Stimulated activated CD4-positive, alpha-beta T cell treated with anti-CD3 and anti-CD28 coated beads, Interleukin-4, amount 100 ng/mL, for 1 hour (primary cell): Measurements from ENCODE around the gene CRYBG1.
"Not testable (repeated sequence)": the region's sequence is repeated elsewhere in the genome, so short reads cannot be mapped to it uniquely, and the experiment has no call there.

Source experiments
- DNase-seq: peaks from one replicate; pipeline ENCODE4 v3.0.0-alpha.2; 2020

Gene CRYBG1

DNA sequence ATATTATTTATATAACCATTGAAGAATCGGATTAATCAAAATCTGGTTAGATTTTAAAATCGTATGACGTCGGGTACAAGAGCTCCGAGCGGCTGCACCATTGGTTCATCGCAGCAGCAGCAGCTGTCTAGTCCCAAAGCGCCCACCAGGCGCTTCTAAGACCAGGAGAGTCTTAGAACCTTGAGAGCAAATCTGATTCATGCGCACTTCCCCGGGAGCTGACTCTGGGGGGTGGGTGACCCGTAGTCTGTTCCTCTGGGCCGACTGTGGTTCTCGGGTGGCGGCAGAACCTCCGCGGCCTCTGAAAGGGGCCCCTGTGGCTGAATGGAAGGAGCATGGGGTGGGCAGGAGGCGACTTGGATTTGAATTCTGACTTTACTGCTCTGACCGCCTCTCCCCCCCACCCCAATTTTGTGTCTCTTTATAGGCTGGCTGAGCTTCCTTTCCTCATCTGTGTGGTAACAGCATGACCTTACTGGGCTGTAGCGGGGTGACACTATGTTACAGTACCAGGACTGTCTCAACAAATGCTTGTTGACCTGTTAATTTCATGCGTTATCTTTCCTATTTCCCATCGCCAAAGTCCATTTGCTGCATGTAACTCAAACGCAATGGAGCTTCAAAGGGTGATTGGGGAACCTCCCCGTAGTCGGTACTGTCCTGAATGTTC, 149.0 kb downstream of the CRYBG1 start:
- DNase-seq: no peak

DNA sequence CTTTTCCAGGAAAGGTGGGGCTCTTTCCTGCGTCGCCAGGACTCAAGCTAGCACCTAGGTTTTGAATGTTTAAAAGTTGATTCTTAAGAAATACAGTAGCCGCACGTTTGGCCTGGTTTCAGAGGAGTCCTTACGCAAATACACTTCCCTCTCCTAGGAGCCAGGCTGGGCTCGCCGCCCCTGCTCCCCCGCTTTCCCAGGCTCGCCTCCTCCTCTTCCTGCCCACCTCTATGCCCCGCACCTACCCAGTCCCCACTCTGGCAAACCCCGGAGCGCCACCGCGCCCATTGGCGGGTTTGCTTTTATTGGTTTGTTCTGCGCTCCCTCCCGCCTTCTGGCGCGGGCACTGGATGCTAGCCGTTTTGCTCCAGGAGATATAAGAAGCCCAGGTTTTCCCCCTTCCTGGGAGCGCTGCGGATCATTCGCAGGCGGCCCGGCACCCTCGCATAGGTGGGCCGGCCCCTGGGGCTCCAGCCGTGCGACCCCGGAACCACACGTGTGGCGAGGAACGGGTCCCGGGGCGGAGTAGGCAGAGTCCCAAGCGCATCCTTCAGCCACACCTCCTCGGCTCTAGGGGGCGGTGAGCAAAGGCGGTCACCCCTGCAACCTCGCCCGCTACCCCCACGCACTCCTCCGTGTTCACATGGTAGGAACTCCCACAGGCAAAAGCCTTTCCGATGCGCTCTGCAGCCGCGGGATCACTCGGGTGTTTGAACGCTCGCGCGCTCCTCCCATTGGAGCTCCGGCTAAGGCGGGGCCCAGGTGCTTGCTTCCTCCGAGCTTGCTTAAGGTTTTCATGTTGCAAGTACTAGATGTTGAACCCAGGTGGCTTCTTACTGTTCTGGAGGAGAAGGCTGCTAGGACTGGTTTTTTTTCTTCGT, 149.8 kb downstream of the CRYBG1 start:
- peak; percentile 70 for DNase-seq

DNA sequence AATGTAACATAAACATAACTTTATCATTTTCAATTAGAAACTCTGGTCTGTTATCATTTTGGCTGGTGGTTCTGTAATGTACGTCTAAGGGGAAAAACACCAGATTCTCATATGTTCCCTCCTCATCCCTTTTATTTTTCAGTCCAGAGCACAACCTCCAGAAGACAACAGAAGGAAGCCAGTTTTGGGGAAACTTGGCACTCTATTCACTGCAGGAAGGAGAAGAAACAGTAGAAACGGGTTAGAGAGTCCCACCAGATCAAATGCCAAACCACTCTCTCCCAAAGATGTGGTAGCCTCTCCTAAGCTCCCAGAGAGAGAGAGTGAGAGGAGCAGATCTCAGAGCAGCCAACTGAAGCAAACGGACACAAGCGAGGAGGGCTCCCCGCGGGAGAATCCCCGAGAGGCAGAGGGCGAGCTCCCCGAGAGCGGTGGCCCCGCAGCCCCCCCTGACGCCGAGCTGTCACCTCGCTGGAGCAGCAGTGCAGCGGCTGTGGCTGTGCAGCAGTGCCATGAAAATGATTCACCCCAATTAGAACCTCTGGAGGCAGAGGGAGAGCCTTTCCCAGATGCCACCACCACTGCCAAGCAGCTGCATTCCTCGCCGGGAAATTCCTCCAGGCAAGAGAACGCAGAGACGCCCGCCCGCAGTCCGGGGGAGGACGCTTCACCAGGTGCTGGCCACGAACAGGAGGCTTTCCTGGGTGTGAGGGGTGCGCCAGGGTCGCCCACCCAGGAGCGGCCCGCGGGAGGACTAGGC, 151.0 kb downstream of the CRYBG1 start:
- DNase-seq: peak; percentile 54

DNA sequence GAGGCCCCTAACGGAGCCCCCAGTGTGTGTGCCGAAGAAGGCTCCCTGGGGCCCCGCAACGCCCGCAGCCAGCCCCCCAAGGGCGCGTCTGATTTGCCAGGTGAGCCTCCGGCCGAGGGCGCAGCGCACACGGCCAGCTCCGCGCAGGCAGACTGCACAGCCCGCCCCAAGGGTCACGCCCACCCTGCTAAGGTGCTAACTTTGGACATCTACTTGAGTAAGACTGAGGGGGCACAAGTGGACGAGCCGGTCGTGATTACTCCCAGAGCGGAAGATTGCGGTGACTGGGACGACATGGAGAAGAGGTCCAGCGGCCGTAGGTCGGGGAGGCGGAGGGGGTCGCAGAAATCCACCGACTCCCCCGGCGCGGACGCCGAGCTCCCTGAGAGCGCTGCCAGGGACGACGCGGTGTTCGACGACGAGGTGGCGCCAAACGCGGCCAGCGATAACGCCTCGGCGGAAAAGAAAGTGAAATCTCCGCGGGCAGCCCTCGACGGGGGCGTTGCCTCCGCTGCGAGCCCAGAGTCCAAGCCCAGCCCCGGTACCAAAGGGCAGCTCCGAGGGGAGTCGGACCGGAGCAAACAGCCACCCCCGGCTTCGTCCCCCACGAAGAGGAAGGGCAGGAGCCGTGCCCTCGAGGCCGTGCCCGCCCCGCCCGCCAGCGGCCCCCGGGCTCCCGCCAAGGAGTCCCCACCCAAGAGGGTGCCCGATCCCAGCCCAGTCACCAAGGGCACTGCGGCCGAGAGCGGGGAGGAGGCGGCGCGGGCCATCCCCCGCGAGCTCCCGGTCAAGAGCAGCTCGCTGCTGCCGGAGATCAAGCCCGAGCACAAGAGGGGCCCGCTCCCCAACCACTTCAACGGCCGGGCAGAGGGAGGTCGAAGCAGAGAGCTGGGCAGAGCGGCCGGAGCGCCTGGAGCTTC, 151.8 kb downstream of the CRYBG1 start:
- peak; percentile 73 for DNase-seq

DNA sequence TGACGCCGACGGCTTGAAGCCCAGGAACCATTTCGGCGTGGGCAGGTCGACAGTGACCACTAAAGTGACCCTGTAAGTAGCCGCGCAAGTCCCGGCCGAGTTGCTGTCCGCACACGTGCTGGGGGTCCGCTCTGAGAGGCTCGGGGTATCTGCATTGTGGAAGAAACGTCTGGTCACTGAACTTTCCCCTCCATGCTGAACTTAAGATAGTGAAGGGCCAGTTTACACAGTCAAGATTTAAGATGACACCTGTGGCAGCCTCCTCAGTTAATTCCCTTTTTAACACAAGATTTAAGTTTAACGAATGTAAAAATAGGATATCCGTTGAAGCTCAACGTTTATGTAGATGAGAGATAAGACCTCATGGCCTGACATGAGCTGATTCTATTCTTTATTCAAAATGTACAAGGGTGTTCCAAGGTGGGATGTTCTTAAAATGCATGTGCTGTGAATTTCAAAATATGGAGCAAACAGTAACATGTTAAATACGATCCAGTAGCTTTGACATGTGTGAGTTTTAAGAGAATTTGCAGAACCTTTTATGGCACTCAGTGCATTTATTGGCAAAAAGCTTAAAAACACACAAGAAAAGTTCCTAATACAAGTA, 152.6 kb downstream of the CRYBG1 start:
- no peak for DNase-seq

DNA sequence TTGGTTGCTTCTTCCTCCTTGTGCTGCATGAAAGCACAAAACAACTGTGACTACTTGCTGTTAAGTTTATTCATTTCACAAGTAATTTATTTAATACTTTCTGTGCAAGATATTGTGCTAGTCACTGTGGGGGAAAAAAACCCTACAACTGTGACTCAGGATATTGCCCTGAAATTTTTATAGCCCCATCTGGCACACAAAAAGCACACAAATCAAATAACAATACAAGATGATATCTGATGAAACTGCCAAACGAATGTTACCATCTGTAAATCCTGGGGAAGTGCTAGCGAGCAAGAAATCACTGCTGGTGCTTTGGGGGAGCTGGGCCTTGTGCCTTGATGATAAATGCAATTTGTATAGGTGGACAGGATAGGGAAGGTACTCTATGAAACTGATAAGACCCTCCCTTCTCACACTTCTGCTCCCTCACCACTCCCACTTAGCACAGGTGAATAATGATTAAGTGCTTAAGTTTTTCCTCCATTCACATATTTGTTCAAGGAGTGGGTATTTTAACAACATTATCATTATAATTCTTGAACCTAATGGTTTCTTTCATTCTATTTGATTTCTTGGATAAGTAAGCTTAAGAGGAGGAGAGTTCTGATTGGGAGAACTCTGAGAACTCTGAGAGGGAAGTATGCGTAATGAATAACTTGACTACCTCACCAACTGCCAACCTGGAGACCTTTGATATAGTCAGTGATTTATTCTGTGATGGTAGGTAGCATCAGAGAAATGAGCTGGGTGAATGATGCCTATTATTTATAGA, 153.5 kb downstream of the CRYBG1 start:
- no peak for DNase-seq

DNA sequence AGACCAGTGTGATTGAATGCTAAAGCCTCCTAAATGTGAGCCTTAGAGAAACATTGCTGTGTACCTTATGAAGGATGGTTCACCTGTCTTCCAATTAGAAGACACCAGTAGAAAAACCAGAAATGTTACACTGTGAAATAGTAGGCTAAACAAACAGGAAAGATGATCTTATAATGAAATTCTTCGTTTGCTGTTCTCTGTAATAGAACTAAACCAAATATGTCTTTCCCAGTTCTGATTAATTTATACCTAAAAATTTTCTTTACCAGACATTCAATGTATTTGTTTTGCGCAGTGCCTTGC, 154.0 kb downstream of the CRYBG1 start:
- no peak for DNase-seq

DNA sequence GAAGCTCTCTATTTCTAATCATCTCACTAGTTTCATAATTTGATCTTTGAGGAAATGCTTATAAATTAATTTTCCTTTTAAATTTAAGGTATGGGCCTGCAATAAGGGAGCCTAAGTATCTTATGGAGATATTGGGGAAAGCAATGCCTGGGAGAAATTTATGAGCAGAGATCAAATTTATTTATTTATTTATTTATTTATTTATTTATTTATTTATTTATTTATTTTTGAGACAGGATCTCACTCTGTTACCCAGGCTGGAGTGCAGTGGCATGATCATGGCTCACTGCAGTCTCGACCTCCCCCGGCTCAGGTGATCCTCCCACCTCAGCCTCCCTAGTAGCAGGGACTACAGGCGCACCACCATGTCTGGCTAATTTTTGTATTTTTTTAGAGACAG, 155.1 kb downstream of the CRYBG1 start:
- DNase-seq: not testable (repeated sequence)

DNA sequence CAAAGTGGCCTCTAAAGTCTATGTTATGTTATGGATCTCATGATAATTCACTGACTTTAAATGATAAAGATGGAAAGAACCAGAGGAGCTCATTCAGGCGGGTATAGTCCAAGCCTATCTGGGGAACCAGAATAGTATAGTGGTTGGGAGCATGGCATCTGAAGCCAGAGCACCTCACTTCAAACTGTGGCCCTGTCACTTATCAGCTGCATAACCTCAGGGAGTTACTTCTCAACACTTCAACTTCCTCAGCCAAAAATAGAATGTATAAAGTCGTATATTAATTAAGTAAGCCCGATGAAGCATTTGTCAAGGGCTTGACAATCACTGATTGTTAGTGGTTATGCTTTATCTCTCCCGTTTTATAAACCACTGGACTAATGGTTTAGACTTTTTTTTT, 156.1 kb downstream of the CRYBG1 start:
- DNase-seq: no peak

DNA sequence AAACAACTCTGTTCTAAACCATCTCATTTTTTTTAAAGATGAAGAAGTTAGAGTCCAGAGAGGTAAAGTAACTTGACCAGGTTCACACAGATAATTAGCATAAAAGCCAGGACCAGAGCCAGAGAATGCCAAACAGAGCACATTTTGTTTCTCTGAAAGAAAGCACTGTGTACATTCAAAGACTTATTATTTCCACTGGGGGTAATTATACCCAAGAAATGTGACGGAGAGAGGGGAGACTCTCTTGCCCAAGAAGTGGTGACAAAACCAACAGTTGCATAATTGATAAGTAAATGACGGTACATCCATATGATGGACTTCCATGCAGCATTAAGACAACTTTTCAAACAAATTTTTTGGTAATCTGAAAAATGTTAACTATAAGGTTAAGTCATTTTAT, 157.2 kb downstream of the CRYBG1 start:
- DNase-seq: no peak

DNA sequence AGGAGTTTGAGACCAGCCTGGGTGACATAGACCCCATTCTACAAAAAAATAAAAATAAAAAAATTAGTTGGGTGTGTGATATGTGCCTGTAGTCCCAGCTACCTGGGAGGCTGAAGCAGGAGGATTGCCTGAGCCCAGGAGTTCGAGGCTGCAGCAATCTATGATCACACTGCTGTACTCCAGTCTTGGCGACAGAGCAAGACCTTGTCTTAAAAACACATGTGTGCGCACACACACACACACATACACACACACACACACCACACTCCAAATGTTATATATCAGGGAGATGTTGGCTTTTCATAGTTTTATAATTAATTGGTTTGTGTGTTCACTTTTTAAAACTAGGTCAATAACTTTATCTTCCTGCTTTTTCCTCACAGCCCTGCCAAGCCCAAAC, 158.2 kb downstream of the CRYBG1 start:
- no peak for DNase-seq

DNA sequence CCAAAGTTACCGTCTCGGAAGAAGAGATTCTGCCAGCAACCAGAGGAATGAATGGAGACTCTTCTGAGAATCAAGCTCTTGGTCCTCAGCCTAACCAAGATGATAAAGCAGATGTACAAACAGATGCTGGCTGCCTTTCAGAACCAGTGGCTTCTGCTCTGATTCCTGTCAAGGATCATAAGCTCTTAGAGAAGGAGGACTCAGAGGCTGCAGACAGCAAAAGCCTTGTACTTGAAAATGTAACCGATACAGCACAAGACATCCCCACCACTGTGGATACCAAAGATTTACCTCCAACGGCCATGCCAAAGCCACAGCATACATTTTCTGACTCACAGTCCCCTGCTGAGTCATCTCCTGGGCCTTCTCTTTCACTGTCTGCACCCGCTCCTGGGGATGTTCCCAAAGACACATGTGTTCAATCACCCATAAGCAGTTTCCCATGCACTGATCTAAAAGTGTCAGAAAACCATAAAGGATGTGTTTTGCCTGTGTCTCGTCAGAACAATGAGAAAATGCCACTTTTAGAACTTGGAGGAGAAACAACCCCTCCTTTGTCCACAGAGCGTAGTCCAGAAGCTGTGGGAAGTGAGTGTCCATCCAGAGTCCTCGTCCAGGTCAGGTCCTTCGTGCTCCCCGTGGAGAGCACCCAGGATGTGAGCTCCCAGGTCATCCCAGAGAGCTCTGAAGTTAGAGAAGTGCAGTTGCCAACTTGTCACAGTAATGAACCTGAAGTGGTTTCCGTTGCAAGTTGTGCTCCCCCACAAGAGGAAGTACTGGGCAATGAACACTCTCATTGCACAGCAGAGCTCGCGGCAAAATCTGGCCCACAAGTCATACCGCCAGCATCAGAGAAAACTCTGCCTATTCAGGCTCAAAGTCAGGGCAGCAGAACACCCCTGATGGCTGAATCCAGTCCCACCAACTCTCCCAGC, 159.2 kb downstream of the CRYBG1 start:
- DNase-seq: peak; percentile 67

DNA sequence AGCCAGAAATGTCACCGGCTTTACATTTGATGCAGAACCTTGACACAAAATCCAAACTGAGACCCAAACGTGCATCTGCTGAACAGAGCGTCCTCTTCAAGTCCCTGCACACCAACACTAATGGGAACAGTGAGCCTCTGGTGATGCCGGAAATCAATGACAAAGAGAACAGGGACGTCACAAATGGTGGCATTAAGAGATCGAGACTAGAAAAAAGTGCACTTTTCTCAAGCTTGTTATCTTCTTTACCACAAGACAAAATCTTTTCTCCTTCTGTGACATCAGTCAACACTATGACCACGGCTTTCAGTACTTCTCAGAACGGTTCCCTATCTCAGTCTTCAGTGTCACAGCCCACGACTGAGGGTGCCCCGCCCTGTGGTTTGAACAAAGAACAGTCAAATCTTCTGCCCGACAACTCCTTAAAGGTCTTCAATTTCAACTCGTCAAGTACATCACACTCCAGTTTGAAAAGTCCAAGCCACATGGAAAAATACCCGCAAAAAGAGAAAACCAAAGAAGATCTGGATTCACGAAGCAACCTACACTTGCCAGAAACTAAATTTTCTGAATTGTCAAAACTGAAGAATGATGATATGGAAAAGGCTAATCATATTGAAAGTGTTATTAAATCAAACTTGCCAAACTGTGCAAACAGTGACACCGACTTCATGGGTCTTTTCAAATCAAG, 160.3 kb downstream of the CRYBG1 start:
- DNase-seq: peak; percentile 72

DNA sequence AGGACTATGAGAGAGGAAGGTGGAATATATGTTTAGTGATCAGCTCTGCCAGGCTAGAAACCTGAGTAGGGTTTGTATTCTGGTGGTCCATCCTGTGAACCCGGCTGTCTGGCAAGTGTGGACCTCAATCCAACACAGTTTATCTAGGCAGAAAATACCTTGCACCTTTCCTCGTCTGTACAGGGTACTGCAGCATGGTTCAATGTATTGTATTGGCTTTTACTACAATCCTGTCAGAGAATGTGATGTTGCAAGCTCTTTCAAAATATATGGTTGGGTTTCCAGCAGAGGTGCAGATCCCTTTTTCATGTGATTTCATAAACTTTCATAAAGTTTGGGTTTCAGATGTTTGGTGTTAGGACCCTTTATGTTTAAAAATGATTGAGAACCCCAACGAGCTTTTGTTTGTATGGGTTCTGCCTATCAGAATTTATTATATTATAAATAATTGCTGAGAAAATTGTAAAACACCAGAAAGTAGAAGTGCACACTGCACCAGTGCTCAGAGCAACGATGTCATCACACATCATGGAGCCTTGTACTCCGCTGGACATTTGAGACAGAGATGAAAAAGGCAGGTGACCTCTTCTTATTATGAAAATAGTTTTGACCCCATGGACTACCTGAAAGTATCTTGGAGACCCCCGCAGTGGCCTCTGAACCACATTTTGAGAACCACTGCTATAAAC, 162.2 kb downstream of the CRYBG1 start:
- DNase-seq: no peak

DNA sequence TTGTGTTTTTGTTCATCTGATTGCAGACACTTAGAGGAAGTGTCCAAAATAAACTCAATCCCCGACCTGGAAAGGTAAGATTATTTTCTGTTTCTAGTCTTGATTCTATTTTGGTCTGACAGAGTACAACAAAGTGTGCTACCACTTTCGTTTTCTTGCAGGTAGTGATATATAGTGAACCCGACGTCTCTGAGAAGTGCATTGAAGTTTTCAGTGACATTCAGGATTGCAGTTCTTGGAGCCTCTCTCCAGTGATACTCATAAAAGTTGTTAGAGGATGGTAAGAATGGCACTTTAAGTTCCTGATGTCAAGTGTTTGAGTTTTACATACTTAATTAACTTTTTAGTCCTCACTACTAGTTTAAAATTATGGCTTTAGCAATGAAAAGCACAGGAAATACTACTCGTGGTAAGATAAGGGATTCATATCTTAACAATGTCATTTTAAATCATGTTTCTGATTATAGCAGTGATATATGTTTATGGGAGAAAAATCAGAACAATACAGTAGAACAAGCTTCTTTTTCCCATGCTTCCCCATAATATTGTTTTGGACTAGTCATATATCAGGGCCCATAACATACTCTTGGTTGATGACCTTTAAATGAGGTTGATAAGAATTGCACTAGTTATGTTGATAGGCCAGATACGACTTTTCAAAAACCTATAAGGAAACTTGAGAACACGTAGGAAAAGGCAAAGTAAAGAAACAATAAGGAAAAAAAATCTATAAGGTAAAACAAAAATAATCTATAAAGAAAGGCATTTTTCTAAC, 164.8 kb downstream of the CRYBG1 start:
- no peak for DNase-seq

DNA sequence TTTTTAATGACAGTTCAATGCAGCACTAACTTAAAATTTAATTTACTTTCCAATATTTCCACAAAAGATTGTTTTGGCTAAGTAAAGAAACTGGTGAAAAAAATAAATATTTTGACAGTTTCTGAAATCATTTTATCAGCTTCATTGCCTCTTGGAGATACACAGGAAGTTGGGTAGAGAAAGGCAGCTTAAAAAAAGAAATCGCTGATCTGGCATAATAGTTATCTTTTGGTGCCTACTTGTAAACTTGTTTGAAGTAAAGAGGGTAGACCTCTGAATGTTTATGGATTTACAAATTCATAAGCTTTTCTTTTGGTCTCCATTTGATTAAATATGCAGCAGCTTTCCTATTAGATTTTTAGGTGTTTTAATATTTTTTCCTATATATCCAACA, 165.4 kb downstream of the CRYBG1 start:
- no peak for DNase-seq

DNA sequence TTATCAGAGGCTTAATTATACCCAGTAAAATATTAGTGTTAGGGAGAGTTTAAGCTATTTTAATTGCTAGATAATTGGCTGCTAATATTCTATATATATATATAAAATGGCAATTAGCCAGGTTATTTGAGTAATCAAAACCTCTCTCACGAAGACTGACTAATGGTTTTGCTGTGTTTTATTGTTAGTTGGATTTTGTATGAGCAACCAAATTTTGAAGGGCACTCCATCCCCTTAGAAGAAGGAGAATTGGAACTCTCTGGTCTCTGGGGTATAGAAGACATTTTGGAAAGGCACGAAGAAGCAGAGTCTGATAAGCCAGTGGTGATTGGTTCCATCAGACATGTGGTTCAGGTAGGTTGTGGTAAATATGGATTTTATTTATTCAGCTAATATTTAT, 166.6 kb downstream of the CRYBG1 start:
- DNase-seq: no peak

DNA sequence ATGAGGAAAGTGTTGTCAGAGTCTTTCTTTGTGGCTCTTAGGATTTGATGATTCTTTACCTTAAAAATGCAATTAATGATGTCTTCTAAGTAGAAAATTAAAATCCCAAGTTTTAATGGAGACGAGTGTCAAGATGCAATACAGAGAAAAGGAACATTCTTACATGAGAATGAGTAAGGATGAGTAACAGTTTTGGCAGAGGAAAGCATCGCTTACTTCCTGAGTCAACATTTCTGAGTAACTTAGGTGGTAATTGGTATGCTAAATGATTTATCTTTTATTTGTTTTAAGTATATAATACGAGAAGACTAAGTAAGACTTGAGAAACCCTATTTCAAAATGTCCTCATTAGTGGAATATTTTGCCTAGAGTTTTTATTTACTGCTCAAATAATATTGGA, 167.5 kb downstream of the CRYBG1 start:
- DNase-seq: no peak
